Measurements from ENCODE around the gene NDUFS7. TPM values are rescaled to one million over a fixed set of nuclear protein-coding genes. Genes with fewer than 3 reads are reported as not detected.

Gene NDUFS7
- total RNA-seq, 1 donor, result 33.7 TPM

- TF ChIP-seq CTCF (IDR thresholded peaks at IDR 0.05; ENCODE audit: insufficient read depth, low read depth, low read length), result no peak
- no peak overlapping the region for H3K4me3 ChIP-seq (ENCODE audit: low read depth, low read length)
- no peak for DNase-seq (ENCODE audit: low read depth)
These were observed 18.1 kb upstream of the NDUFS7 start for GRCh38 chr19:1365319-1366269.

- no peak for DNase-seq (ENCODE audit: low read depth)
- H3K4me3 ChIP-seq (ENCODE audit: low read depth, low read length), result no peak overlapping the region
- TF ChIP-seq CTCF (IDR thresholded peaks at IDR 0.05; ENCODE audit: insufficient read depth, low read depth, low read length), result no peak
These were observed 17.4 kb upstream of the NDUFS7 start for GRCh38 chr19:1366296-1366695.

GRCh38 chr19:1366899-1367870, 16.5 kb upstream of the NDUFS7 start:
- TF ChIP-seq CTCF (IDR thresholded peaks at IDR 0.05; ENCODE audit: insufficient read depth, low read depth, low read length), result no peak
- H3K4me3 ChIP-seq (ENCODE audit: low read depth, low read length), result no peak overlapping the region
- DNase-seq (ENCODE audit: low read depth), result no peak

GRCh38 chr19:1369214-1369805, 14.4 kb upstream of the NDUFS7 start:
- H3K4me3 ChIP-seq (ENCODE audit: low read depth, low read length), result no peak overlapping the region
- no peak for TF ChIP-seq CTCF (IDR thresholded peaks at IDR 0.05; ENCODE audit: insufficient read depth, low read depth, low read length)
- DNase-seq (ENCODE audit: low read depth), result no peak

- peak; percentile 44 for DNase-seq (ENCODE audit: low read depth)
- TF ChIP-seq CTCF (IDR thresholded peaks at IDR 0.05; ENCODE audit: insufficient read depth, low read depth, low read length), result no peak
- no peak overlapping the region for H3K4me3 ChIP-seq (ENCODE audit: low read depth, low read length)
These were observed 12.9 kb upstream of the NDUFS7 start for GRCh38 chr19:1370579-1371361.

Data from fibroblast of villous mesenchyme (primary cell).